ENCODE data around the gene SMKR1. TPM values are rescaled to one million over a fixed set of nuclear protein-coding genes. Genes with fewer than 3 reads are reported as not detected.

The SMKR1 gene
- polyA plus RNA-seq, 1 experiment = 0.24 TPM

DNA sequence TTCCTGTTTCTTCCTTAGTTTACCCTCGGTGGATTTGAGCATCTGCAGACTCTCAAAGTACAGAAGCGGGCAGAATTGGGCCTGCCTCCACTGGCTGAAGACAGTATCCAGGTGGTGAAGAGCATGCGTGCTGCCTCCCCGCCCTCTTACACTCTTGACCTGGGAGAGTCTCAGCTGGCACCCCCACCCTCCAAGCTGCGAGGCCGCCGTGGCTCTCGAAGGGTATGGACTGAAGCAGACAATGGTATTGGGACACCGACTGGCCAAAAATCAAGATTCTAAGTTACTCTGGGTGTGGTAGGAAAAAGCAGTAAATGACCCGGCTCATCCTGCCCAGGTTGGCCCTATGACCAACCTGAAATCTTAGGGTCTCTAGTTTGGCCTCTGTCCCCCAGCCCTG is 45.9 kb upstream of the SMKR1 start:
- no peak for DNase-seq (ENCODE audit: low read depth, low spot score)
- no peaks in the 10 kb centered on the region for H3K9me3 ChIP-seq (ENCODE audit: control insufficient read depth, insufficient read depth, low read length)
- TF ChIP-seq, protein P1, sequence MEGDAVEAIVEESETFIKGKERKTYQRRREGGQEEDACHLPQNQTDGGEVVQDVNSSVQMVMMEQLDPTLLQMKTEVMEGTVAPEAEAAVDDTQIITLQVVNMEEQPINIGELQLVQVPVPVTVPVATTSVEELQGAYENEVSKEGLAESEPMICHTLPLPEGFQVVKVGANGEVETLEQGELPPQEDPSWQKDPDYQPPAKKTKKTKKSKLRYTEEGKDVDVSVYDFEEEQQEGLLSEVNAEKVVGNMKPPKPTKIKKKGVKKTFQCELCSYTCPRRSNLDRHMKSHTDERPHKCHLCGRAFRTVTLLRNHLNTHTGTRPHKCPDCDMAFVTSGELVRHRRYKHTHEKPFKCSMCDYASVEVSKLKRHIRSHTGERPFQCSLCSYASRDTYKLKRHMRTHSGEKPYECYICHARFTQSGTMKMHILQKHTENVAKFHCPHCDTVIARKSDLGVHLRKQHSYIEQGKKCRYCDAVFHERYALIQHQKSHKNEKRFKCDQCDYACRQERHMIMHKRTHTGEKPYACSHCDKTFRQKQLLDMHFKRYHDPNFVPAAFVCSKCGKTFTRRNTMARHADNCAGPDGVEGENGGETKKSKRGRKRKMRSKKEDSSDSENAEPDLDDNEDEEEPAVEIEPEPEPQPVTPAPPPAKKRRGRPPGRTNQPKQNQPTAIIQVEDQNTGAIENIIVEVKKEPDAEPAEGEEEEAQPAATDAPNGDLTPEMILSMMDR (IDR thresholded peaks at IDR 0.05; ENCODE audit: low read depth, low read length) = no peak
- POLR2A ChIA-PET = no interaction called here
- H3K27ac ChIP-seq (ENCODE audit: low read depth, low read length) = no peak overlapping the region
- H3K27me3 ChIP-seq (ENCODE audit: control insufficient read depth, insufficient read depth, low read length) = no peaks in the 10 kb centered on the region
- no peak overlapping the region for H3K4me3 ChIP-seq (ENCODE audit: low read depth, low read length)
- CTCF ChIA-PET = no interaction called here

DNA sequence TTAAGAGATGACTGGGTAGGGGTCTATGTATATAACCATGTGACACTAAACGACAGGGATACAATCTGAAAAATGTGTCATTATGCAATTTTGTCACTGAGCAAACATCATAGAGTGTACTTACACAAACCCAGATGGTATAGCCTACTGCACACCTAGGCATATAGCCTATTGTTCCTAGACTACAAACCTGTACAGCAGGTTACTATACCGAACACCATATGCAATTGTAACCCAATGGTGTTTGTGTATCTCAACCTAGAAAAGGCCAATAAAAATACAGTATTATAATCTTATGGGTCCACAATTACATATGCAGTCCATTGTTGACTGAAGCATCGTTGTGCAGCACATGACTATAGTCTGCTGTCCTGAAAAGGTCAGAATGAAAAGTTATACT is 45.2 kb upstream of the SMKR1 start:
- DNase-seq (ENCODE audit: low read depth, low spot score) = no peak
- ChIA-PET POLR2A (no interaction called here), CTCF (no interaction called here)
- TF ChIP-seq, protein P1 (IDR thresholded peaks at IDR 0.05; ENCODE audit: low read depth, low read length) = no peak
- no peaks in the 10 kb centered on the region for H3K27me3 ChIP-seq (ENCODE audit: control insufficient read depth, insufficient read depth, low read length)
- H3K27ac ChIP-seq (ENCODE audit: low read depth, low read length) = no peak overlapping the region
- no peaks in the 10 kb centered on the region for H3K9me3 ChIP-seq (ENCODE audit: control insufficient read depth, insufficient read depth, low read length)
- H3K4me3 ChIP-seq (ENCODE audit: low read depth, low read length) = no peak overlapping the region

DNA sequence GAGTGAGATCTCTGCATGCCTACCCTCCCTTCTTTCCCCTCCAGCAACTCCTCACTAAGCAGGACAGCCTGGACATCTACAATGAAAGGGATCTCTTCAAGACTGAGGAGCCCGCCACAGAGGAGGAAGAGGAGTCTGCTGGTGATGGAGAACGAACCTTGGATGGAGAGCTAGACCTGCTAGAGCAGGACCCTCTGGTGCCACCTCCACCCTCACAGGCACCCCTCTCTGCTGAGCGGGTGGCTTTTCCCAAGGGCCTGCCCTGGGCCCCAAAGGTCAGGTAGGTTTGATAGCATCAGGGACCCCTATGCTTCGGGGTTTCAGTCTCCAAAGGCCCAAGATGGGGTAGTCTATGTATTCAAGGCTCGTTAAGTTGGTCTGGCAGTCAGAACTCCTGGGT is 44.2 kb upstream of the SMKR1 start:
- Histone ChIP-seq H3K4me3 (ENCODE audit: low read depth, low read length) (no peak overlapping the region), H3K27me3 (ENCODE audit: control insufficient read depth, insufficient read depth, low read length) (no peaks in the 10 kb centered on the region), H3K27ac (ENCODE audit: low read depth, low read length) (no peak overlapping the region), H3K9me3 (ENCODE audit: control insufficient read depth, insufficient read depth, low read length) (no peaks in the 10 kb centered on the region)
- ChIA-PET CTCF (no interaction called here), POLR2A (no interaction called here)
- TF ChIP-seq, protein P1 (IDR thresholded peaks at IDR 0.05; ENCODE audit: low read depth, low read length) = no peak
- DNase-seq (ENCODE audit: low read depth, low spot score) = no peak

DNA sequence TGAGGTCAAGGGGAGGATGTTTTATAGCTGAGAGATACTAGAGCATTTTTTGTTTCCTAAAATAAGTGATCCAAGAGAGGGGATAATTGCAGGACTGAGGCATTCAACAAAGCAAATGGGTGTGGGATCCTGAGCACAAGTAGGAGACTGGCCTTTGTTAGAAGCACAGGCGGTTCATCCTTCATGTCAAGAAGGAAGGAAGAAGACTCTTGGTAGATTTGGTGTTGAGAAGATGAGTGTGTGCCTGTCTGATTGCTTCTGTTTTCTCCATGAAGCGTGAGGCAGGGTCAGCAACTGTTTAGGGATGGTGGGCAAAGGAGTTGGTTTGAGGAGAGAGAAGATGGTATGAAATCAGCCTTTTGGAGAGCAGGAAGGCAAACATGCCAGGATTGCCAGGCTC is 40.5 kb upstream of the SMKR1 start:
- H3K4me3 ChIP-seq (ENCODE audit: low read depth, low read length) = no peak overlapping the region
- no peaks in the 10 kb centered on the region for H3K27me3 ChIP-seq (ENCODE audit: control insufficient read depth, insufficient read depth, low read length)
- DNase-seq (ENCODE audit: low read depth, low spot score) = no peak
- H3K9me3 ChIP-seq (ENCODE audit: control insufficient read depth, insufficient read depth, low read length) = no peaks in the 10 kb centered on the region
- CTCF ChIA-PET = interaction anchor here (0.7 kb wide), 1 partner anchor 243 kb away, joined by 3 read pairs; no protein-coding TSS in a partner anchor
- POLR2A ChIA-PET = no interaction called here
- H3K27ac ChIP-seq (ENCODE audit: low read depth, low read length) = no peak overlapping the region
- TF ChIP-seq, protein P1 (IDR thresholded peaks at IDR 0.05; ENCODE audit: low read depth, low read length) = no peak

DNA sequence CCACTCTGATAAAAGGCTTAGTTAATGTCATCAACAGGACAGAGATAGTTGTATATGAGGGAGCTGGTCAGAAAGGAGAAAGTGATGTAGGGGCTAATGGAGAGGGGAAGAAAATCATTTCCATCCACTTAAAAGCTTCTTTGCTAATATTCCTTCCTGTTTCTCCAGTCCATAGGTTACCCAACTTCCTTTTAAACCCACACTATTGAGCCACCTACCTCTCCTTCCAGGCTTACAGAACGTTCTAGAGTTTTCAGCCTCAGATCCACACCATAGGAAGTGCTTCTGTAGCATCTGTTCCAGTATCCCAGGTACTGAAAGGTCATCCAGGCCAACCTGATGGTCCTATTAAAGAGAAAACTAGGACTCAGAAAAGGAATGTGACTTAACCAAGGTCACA is 39.9 kb upstream of the SMKR1 start:
- DNase-seq (ENCODE audit: low read depth, low spot score) = no peak
- Histone ChIP-seq H3K27me3 (ENCODE audit: control insufficient read depth, insufficient read depth, low read length) (no peaks in the 10 kb centered on the region), H3K27ac (ENCODE audit: low read depth, low read length) (no peak overlapping the region), H3K9me3 (ENCODE audit: control insufficient read depth, insufficient read depth, low read length) (no peaks in the 10 kb centered on the region), H3K4me3 (ENCODE audit: low read depth, low read length) (no peak overlapping the region)
- ChIA-PET POLR2A (interaction anchor here (0.6 kb wide), 1 partner anchor 129 kb away, joined by 4 read pairs; no protein-coding TSS in a partner anchor), CTCF (interaction anchor here (0.7 to 1.2 kb wide), 2 partner anchors 9 to 244 kb away, joined by 3 read pairs; no protein-coding TSS in a partner anchor)
- TF ChIP-seq, protein P1 (IDR thresholded peaks at IDR 0.05; ENCODE audit: low read depth, low read length) = no peak

Data from AG04450 (cell line).